Measurements from ENCODE around the gene ARAP1. TPM values are rescaled to one million over a fixed set of nuclear protein-coding genes. Genes with fewer than 3 reads are reported as not detected.

The ARAP1 gene
- total RNA-seq, 2 experiments from 2014 or later, result 64.7 to 70.1 TPM

DNA sequence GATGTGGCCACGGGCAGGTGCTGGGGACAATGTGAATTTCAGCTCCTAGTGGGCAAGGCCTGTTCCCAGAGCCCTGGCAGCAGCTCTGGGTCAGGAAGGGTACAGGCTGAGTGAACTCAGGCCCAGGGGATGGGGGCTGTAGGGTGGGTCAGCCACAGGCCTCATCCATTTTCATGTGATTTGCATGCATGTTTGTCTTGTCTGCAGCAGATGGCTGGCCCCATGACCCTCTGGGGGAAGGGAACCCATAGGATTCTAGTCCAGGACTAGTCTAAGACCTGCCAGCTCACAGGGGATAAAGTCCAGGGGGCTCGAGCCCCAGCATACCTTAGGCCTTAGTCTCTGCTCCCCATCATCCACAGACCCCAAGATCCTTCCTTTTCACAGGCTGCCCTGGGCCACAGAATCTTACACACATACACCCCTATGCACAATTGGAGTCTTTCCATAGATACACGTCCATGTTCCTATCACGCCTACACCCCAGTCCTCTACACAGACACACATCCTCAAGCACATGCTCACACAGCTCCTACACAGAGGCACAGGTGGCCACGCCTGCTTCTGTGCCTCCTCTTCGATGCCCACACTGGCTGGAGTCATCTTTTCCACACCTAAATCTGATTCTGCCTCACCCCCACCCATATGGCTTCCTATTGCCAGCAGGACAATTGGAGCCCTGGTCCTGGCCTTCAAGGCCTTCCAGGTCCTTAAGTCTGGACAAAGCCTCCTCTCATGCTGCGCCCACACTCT is 103.6 kb downstream of the ARAP1 start:
- Mint-ChIP-seq H3K9me3 (no peaks in the 10 kb centered on the region), H3K27me3 (ENCODE audit: low read depth) (no peaks in the 10 kb centered on the region), H3K27ac (no peak overlapping the region), H3K4me1 (ENCODE audit: low read depth) (no peaks in the 10 kb centered on the region), H3K4me3 (no peak overlapping the region), H3K36me3 (ENCODE audit: low read depth) (no peaks in the 10 kb centered on the region)
- intact Hi-C loops (cut with micrococcal nuclease), result no loop called here
- DNase-seq, result no peak
- CTCF ChIA-PET, result interaction anchor here (0.5 to 1.4 kb wide), 2 partner anchors 13 to 64 kb away, joined by 3 read pairs; no protein-coding TSS in a partner anchor

DNA sequence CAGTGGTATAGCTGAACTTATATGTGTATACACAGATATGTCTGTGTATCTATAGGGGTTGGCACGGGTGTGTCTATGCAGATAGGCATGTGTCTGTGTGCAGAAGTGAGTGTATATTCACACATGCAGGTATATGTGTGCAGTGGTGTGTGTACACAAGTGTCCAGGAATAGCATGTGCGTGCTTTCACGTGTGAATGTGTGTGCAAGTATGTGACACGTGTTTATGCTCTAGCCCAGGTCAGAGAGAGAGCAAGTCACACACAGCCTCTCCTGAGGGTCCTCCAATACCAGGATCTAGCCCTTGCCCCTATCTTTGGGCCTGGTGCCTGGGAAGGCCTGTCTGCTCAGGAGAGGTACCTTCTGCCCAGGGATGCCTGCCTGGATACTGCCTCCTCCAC is 104.3 kb downstream of the ARAP1 start:
- no peaks in the 10 kb centered on the region for H3K36me3 Mint-ChIP-seq (ENCODE audit: low read depth)
- H3K9me3 Mint-ChIP-seq, result no peaks in the 10 kb centered on the region
- H3K4me3 Mint-ChIP-seq, result no peak overlapping the region
- CTCF ChIA-PET, result interaction anchor here (1.4 kb wide), 1 partner anchor 13 kb away, joined by 3 read pairs; no protein-coding TSS in a partner anchor
- DNase-seq, result no peak
- H3K4me1 Mint-ChIP-seq (ENCODE audit: low read depth), result no peaks in the 10 kb centered on the region
- intact Hi-C loops (cut with micrococcal nuclease), result no loop called here
- no peaks in the 10 kb centered on the region for H3K27me3 Mint-ChIP-seq (ENCODE audit: low read depth)
- H3K27ac Mint-ChIP-seq, result no peak overlapping the region

- Mint-ChIP-seq H3K9me3 (no peaks in the 10 kb centered on the region), H3K4me3 (no peak overlapping the region), H3K36me3 (ENCODE audit: low read depth) (no peaks in the 10 kb centered on the region), H3K27ac (no peak overlapping the region), H3K4me1 (ENCODE audit: low read depth) (no peaks in the 10 kb centered on the region), H3K27me3 (ENCODE audit: low read depth) (no peaks in the 10 kb centered on the region)
- CTCF ChIA-PET, result interaction anchor here (1.0 to 4.6 kb wide), 2 partner anchors 55 to 59 kb away, joined by 3 to 55 read pairs; no protein-coding TSS in a partner anchor
- no peak for DNase-seq
- intact Hi-C loops (cut with micrococcal nuclease), result no loop called here
Measured at GRCh38 chr11:72646472-72646871, 105.7 kb downstream of the ARAP1 start.

DNA sequence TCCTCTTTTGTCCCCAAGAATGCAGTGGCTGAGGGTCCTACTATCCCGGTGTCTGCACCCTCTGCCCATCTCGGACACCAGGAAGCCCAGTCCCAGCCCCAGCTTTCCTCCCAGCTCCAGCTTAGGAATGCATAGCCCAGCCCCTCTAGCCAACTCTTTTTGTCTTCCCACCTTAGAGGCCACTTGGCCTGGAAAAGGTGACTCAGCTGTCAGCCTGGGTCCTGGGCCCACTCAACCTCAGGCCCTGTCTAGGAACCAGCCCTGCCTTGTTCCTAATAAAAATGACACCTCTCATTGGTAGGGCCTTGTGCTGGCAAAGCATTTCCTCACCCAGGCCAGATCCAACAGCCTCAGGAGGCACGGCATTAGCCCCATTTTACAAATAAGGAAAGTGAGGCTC is 106.2 kb downstream of the ARAP1 start:
- Mint-ChIP-seq H3K4me3 (no peak overlapping the region), H3K27ac (no peak overlapping the region), H3K27me3 (ENCODE audit: low read depth) (no peaks in the 10 kb centered on the region), H3K4me1 (ENCODE audit: low read depth) (no peaks in the 10 kb centered on the region), H3K9me3 (no peaks in the 10 kb centered on the region), H3K36me3 (ENCODE audit: low read depth) (no peaks in the 10 kb centered on the region)
- intact Hi-C loops (cut with micrococcal nuclease), result no loop called here
- no peak for DNase-seq
- CTCF ChIA-PET, result interaction anchor here (1.0 to 4.6 kb wide), 2 partner anchors 54 to 59 kb away, joined by 3 to 55 read pairs; no protein-coding TSS in a partner anchor

DNA sequence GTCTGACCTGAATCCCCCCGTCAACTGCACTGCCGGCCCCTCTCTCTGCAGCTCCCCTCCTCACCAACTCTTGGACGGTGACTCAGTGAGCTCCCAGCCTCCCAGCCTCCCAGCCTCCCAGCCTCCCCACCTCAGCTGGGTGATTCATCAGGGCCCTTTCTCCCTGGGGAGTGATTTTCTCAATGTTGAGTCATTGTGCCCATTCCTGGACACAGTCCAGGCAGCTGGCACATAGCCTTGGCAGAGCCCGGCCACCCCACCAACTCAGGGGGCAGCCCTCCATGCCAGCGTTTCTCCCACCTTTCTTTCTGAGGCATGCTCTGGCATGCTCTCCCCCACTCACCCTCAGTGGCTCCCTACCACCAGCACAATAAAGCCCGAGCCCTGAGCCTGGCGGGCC is 108.7 kb downstream of the ARAP1 start:
- intact Hi-C loops (cut with micrococcal nuclease), result loop anchor here (1.0 kb wide), 3 partner anchors 54 to 160 kb away; no protein-coding TSS in a partner anchor
- Mint-ChIP-seq H3K36me3 (ENCODE audit: low read depth) (no peaks in the 10 kb centered on the region), H3K4me1 (ENCODE audit: low read depth) (no peaks in the 10 kb centered on the region), H3K27ac (peak overlapping the region; percentile 21), H3K9me3 (no peaks in the 10 kb centered on the region), H3K27me3 (ENCODE audit: low read depth) (no peaks in the 10 kb centered on the region), H3K4me3 (no peak overlapping the region)
- DNase-seq, result no peak
- CTCF ChIA-PET, result interaction anchor here (0.6 to 4.6 kb wide), 10 partner anchors 35 to 535 kb away, joined by 3 to 55 read pairs (median 4); no protein-coding TSS in a partner anchor

DNA sequence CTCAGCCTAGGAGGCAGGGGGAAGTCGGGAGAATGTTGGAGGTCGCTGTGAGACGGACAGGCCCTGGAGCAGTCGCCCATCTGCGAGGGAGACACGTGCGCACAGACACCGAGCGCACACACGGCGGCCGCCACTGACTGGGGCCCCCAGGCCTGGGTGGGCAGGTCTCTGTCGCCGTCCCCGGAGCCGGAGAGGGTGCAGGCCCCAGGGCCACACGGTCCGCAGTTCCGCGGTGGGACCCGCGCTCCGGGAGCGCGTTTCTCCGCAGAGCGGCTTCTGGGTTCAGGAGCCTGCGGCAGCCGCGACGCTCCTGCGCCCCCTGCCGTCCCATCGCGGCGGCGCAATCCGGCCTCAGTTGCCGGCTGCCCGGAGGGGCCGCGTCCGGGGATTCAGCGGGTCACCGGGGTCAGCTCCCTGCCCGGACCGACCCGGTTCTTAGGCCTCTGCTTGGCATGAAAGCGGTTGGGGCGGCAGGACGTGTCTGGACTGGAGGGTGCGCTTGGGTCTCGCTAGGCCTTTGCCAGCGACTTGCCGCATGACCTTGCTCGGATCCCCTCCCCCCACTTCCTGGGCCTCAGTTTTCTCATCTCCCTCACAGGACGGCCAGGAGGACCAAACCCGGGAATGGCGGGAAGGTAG is 109.2 kb downstream of the ARAP1 start:
- peak; percentile 55 for DNase-seq
- Mint-ChIP-seq H3K27me3 (ENCODE audit: low read depth) (no peaks in the 10 kb centered on the region), H3K36me3 (ENCODE audit: low read depth) (no peaks in the 10 kb centered on the region), H3K27ac (no peak overlapping the region), H3K4me3 (peak overlapping the region; percentile 56), H3K4me1 (ENCODE audit: low read depth) (no peaks in the 10 kb centered on the region), H3K9me3 (no peaks in the 10 kb centered on the region)
- CTCF ChIA-PET, result interaction anchor here (0.6 to 4.6 kb wide), 9 partner anchors 35 to 536 kb away, joined by 3 to 55 read pairs (median 4); no protein-coding TSS in a partner anchor
- intact Hi-C loops (cut with micrococcal nuclease), result loop anchor here (1.0 kb wide), 3 partner anchors 54 to 160 kb away; no protein-coding TSS in a partner anchor

GRCh38 chr11:72642043-72642883 is 109.9 kb downstream of the ARAP1 start:
- Mint-ChIP-seq H3K27me3 (ENCODE audit: low read depth) (no peaks in the 10 kb centered on the region), H3K4me1 (ENCODE audit: low read depth) (peaks cover under 1% of the 10 kb centered on the region), H3K4me3 (peak overlapping the region; percentile 56), H3K9me3 (no peaks in the 10 kb centered on the region), H3K36me3 (ENCODE audit: low read depth) (no peaks in the 10 kb centered on the region), H3K27ac (no peak overlapping the region)
- DNase-seq, result no peak
- CTCF ChIA-PET, result interaction anchor here (0.6 to 4.6 kb wide), 7 partner anchors 36 to 171 kb away, joined by 3 to 55 read pairs (median 4); no protein-coding TSS in a partner anchor
- intact Hi-C loops (cut with micrococcal nuclease), result no loop called here

GRCh38 chr11:72641522-72642042 is 110.6 kb downstream of the ARAP1 start:
- Mint-ChIP-seq H3K36me3 (ENCODE audit: low read depth) (no peaks in the 10 kb centered on the region), H3K4me3 (no peak overlapping the region), H3K9me3 (no peaks in the 10 kb centered on the region), H3K27ac (no peak overlapping the region), H3K27me3 (ENCODE audit: low read depth) (no peaks in the 10 kb centered on the region), H3K4me1 (ENCODE audit: low read depth) (peaks cover 2% of the 10 kb centered on the region)
- intact Hi-C loops (cut with micrococcal nuclease), result no loop called here
- CTCF ChIA-PET, result interaction anchor here (0.6 to 1.7 kb wide), 4 partner anchors 52 to 57 kb away, joined by 3 to 4 read pairs (median 3); no protein-coding TSS in a partner anchor
- no peak for DNase-seq

- DNase-seq, result no peak
- Mint-ChIP-seq H3K27me3 (ENCODE audit: low read depth) (peaks cover 2% of the 10 kb centered on the region), H3K9me3 (no peaks in the 10 kb centered on the region), H3K36me3 (ENCODE audit: low read depth) (no peaks in the 10 kb centered on the region), H3K4me3 (no peak overlapping the region), H3K27ac (no peak overlapping the region), H3K4me1 (ENCODE audit: low read depth) (peaks cover 2% of the 10 kb centered on the region)
- CTCF ChIA-PET, result interaction anchor here (1.2 kb wide), 1 partner anchor 169 kb away, joined by 3 read pairs; no protein-coding TSS in a partner anchor
- intact Hi-C loops (cut with micrococcal nuclease), result no loop called here
Measured at GRCh38 chr11:72639502-72640375, 112.5 kb downstream of the ARAP1 start.

DNA sequence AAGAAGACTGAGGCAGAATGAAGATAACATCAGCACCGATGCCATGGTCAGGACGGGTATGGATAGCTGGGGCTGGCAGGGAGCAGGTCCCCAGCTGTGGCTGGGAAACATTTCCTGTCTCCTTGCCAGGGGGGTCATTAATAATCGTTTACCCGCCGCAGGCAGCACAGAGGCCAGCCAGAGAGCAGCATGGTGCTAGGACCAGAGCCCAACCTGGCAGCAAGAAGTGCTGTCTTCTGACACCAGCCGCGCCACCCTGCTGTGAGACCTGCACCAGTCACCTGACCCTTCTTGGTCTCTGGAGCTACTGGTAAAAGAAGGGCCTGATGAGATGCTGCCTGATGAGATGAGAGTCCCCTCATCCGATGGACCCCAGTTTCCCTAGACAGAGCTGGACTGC is 114.3 kb downstream of the ARAP1 start:
- CTCF ChIA-PET, result interaction anchor here (0.6 to 4.2 kb wide), 4 partner anchors 48 to 92 kb away, joined by 3 to 21 read pairs (median 3); no protein-coding TSS in a partner anchor
- H3K27ac Mint-ChIP-seq, result no peak overlapping the region
- peaks cover 2% of the 10 kb centered on the region for H3K4me1 Mint-ChIP-seq (ENCODE audit: low read depth)
- H3K36me3 Mint-ChIP-seq (ENCODE audit: low read depth), result no peaks in the 10 kb centered on the region
- intact Hi-C loops (cut with micrococcal nuclease), result no loop called here
- H3K27me3 Mint-ChIP-seq (ENCODE audit: low read depth), result peaks cover 2% of the 10 kb centered on the region
- no peak overlapping the region for H3K4me3 Mint-ChIP-seq
- H3K9me3 Mint-ChIP-seq, result no peaks in the 10 kb centered on the region
- DNase-seq, result no peak

DNA sequence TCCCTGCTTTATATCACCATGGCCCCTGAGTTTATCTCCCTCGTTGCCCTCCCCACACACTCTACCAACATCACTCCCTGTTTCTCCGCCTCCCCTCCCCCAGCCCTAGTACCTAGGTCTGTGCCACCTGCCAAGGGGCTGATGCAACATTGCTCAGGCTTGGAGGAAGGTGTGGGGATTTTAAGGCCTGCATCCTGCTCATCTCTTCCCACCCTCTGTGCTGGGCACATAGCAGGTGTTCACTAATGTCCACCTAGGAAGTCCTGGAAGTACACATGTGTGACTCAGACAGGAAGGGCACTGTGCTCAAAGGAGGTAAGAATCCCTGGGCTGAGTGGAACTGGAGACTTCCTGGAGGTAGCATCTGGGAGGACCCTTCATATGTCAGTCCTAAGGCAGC is 115.0 kb downstream of the ARAP1 start:
- Mint-ChIP-seq H3K36me3 (ENCODE audit: low read depth) (no peaks in the 10 kb centered on the region), H3K9me3 (no peaks in the 10 kb centered on the region), H3K27me3 (ENCODE audit: low read depth) (peaks cover 2% of the 10 kb centered on the region), H3K4me3 (no peak overlapping the region), H3K27ac (no peak overlapping the region), H3K4me1 (ENCODE audit: low read depth) (peaks cover 2% of the 10 kb centered on the region)
- CTCF ChIA-PET, result interaction anchor here (0.6 to 4.2 kb wide), 3 partner anchors 49 to 93 kb away, joined by 3 to 21 read pairs (median 3); no protein-coding TSS in a partner anchor
- intact Hi-C loops (cut with micrococcal nuclease), result no loop called here
- no peak for DNase-seq

Measured in activated naive CD4-positive, alpha-beta T cell treated with anti-CD3 and anti-CD28 coated beads for 36 hours (primary cell).